NK-92 (cell line): ENCODE results near the gene UGCG.
"Not testable (repeated sequence)": the region's sequence is repeated elsewhere in the genome, so short reads cannot be mapped to it uniquely, and the experiment has no call there.

Experiments
- DNase-seq: peaks from one replicate; lab custom pipeline; 2025; ENCODE audit not compliant: unreplicated experiment; lab: John Stamatoyannopoulos, UW

The UGCG gene

DNA sequence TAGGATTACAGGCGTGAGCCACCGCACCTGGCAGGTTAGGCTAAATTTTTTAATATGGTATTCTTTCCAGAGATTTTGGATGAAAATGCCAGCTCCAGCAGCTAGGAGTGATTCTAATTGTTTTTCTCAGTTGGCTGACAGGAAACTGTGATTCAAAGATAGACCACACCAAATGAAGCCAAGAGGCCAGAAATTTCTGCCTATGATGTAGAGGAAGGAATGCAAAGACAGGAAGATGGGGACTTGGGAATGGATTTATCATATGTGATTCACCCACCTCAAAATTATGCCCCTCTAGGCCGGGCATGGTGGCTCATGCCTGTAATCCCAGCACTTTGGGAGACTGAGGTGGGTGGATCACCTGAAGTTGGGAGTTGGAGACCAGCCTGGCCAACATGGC, 53.3 kb downstream of the UGCG start:
- DNase-seq, result no peak

DNA sequence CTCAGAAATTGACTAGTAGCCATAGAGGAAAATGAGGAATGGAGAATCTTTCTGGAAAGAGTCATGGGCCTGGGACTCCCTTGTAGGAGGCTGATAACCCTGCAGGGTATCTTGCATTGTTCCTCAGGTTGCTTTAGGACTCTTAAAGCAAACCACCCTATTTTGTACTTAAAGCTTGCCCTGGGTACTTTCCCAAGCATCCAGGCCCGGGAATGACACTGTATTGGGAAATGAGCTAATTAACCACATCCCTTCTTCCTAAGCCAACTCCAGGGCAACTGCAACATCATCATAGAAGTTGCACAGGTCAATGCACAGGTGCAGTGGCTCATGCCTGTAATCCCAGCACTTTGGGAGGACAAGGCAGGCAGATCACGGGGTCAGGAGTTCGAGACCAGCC, 55.9 kb downstream of the UGCG start:
- DNase-seq, result no peak

- no peak for DNase-seq
These were observed 56.8 kb downstream of the UGCG start for GRCh38 chr9:111953444-111953843.

GRCh38 chr9:111955048-111955447, 58.4 kb downstream of the UGCG start:
- no peak for DNase-seq

DNA sequence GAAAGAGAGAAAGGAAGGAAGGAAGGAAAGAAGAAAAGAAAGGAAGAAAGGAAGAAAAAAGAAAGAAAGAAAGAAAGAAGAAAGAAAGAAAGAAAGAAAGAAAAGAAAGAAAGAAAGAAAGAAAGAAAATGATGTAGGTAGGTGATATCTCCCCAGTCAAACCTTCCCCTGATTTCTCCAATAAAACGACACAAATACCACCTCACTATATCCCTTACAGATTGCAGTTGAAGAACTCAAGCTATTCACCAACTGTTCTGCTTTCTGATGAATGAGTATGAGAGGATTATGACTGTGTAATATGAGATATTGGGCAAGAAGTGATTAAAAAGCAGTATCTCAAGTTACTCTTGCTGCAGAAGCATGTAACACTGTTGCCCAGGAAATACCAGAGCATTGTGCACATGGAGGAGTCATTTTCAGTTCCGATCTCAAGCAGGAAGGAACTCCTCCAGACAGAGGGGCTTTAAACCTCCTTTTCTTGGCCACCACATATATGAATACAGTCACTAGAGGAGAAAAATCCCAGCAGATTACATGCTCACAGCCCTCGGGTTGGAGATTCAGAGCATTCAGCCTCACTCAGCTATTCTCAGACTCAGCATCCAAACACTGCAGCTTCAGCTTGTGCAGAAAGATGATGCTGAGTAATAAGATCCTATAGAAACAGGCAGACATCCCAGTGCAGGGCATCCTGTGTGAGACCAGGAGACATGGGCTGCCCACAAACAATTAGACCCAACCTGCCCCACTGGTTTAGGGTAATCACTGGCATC, 61.4 kb downstream of the UGCG start:
- no peak for DNase-seq

DNA sequence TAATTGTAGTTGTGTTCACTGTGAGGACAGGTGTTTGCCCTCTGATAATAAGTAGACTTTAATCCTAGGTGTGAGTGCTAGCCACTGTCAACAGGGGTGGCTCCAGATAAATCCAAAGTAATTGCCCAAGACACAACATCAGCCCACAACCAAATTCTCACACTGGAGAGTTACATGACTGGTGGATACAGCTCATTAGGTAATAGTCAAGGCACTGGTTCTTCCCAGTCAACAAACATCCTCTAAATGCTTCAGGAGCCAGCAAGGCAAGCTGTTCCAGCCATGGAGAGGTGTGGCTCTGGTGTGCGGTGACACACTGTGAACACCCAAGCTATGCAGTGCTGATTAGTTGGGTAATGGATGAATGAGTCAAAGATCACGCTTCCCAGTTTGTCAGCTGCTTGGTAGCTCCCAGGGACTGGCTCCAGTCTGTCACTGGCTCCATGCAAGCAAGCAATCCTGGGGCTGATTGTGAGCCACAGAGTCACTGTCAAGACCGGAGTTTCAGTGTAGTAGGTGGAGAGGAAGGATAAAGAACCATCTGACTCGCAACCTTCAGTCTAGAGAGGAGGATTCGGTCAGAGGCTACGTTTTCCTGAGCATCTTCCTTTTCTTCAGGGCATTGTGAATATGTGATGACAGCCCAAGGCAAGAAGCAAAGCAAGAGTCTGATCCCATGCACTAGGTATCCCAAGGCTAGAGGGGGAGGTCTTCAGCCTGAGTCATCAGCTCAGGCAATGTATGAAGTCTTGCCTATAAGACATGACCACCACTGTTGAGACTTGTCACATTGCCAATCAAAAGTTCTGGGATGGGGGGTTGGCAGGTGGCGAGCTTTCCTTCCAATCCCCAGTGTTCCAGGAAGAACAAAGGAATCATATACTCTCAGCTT, 63.1 kb downstream of the UGCG start:
- no peak for DNase-seq

DNA sequence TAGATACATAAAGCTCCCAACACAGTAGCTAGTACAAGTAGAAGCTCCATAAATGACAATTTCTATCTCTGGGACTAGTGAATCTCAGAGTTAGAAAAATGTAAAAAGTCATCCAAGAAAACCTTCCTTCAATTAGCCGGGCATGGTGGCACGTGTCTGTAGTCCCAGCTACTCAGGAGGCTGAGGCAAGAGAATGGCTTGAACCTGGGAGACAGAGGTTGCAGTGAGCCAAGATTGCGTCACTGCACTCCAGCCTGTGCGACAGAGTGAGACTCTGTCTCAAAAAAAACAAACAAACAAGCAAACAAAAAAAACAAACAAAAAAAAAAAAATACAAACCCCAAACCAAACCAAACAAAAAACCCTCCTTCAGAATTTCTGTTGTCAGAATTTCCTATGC, 63.9 kb downstream of the UGCG start:
- not testable (repeated sequence) for DNase-seq

GRCh38 chr9:111961009-111961408, 64.4 kb downstream of the UGCG start:
- no peak for DNase-seq

- DNase-seq, result no peak
These were observed 65.0 kb downstream of the UGCG start for GRCh38 chr9:111961575-111961974.

DNA sequence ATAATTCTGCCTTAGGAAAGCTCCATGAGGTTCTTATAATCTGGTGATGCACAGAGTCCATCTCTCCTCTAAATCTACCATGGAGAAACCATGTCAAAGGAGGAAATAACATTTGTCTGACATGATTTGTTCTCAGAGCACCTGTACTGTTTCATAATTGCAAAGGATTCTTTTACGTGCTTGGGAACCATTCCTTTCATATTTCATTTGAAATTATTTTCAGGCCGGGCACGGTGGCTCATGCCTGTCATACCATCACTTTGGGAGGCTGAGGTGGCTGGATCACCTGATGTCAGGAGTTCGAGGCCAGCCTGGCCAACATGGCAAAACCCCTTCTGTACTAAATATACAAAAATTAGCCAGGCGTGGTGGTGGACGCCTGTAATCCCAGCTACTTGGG, 65.4 kb downstream of the UGCG start:
- no peak for DNase-seq

DNA sequence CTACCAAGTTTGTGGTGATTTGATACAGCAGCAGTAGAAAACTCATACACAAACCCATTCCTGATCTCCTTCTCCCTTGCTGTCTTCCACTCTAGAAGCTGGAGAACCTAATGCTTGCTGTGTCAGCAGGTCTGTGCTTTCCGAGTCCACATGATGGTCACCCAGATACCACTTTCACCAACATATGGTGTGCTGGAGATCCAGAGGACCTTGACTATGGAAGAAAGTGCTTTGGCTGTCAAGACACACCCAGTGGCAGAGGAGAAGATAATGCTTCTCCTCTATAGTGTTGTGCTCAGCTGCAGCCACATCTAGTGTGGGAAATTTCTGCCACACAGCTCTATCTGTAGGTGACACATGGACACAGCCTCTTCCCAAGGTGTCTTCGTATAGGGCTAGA, 67.4 kb downstream of the UGCG start:
- DNase-seq, result no peak

GRCh38 chr9:111965566-111966019, 69.0 kb downstream of the UGCG start:
- no peak for DNase-seq

GRCh38 chr9:111966124-111966723, 69.6 kb downstream of the UGCG start:
- no peak for DNase-seq

DNA sequence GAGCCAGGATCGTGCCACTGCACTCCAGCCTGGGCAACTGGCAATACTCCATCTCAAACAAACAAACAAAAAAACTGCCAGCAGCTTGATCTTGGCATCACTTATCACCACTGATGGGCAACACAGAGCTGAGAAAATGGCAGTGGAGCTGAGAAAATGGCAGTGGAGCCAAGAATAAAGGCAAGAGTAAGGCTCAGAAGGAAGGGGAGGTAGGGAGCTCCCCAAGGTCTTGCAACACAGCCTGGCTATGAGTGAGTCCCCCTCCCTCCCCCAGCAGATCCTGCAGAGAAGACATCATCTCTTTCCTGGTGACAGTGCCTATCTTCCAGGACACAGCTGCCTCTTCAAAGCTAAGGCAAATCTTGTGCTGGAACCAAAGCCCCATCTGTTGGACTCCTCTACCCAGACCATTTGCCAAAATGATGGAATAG, 70.3 kb downstream of the UGCG start:
- DNase-seq, result no peak

DNA sequence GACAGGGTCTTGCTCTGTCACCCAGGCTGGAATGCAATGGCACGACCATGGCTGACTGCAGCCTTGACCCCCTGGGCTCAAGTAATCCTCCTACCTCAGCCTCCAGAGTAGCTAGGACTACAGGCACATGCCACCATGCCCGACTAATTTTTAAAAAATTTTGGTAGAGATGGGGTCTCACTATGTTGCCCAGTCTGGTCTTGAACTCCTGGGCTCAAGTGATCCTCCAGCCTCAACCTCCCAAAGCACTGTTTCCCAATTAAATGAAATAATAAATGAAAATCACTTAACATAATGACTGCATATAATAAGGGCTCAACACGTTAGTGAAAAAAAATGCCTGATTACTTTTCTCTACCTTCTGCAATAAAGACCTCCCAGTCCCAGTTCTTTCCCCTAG, 71.0 kb downstream of the UGCG start:
- no peak for DNase-seq

DNA sequence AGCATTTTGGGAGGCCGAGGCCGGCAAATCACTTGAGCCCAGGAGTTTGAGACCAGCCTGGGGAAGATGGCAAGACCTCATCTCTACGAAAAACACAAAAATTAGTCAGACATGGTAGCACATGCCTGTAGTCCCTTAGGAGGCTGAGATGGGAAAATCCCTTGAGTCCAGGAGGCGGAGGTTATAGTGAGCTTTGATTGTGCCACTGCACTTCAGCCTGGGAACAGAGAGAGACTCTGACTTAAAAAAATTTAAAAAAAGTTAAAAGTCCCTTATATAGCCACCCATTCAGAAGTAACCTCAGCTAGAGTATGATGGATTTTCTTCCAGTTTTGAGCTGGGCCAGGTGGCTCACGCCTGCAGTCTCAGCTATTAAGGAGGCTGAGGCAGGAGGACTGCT, 72.4 kb downstream of the UGCG start:
- no peak for DNase-seq

DNA sequence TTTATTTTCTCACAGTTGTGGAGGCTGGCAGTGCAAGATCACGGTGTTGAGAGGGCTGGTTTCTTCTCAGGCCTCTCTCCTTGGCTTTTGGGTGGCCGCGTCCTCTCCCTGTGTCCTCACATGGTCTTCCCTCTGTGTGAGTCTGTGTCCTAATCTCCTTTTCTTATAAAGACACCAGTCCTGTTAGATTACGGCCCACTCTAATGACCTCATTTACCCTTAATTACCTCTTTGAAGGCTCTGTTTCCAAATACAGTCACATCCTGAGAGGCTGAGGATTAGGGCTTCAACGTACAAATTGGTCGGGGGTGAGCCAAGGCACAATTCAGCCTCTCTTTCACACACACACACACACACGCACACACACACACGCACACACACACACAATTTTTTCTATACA, 73.0 kb downstream of the UGCG start:
- no peak for DNase-seq

GRCh38 chr9:111970827-111971226, 74.2 kb downstream of the UGCG start:
- no peak for DNase-seq

GRCh38 chr9:111974092-111974681, 77.6 kb downstream of the UGCG start:
- DNase-seq, result no peak

DNA sequence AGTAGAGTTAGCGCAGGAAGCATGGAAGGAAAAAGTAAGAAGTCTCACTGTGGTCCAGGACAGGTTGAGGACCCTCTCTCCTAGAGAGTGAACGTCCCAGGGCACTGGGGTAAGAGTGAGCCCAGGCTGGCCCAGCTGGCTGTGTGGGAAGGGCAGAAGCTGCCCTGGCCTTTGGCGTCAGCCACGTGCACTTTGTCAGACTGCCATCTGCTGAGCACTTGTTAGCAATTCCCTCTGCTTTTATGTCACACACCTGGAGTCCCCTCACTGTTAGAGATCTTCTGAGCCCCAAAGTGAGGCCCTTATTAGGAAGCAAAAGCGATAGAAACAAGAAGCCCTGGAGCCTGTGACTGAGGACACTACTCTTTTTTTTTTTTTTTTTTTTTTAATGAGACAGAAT, 79.1 kb downstream of the UGCG start:
- no peak for DNase-seq

DNA sequence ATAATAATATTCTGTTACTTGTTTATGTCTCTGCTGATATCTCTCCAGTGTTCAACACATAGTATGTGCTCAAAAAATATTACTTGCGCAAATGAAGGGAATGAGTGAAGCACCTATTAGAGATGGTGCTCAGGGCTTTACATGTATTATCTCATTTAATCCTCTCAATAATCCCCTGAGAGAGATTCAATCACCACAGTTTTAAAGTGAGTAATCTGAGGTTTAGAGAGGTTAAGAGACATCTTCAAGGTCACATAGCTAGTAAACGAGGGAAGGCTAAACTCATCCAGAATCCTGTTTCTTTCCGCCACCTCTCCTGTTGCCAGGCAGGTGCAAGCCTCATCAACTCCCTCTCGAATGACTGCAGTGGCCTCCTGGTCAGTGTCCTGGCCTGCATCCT, 82.0 kb downstream of the UGCG start:
- no peak for DNase-seq
